Activated effector memory CD4-positive, alpha-beta T cell treated with Interleukin-2 at 50 U/mL for 16 hours (primary cell): ENCODE measurements around the gene PDCD5.
"Not testable (repeated sequence)": the region's sequence is repeated elsewhere in the genome, so short reads cannot be mapped to it uniquely, and the experiment has no call there.

Source experiments
- DNase-seq: peaks from one replicate; pipeline ENCODE4 v3.0.0-alpha.2; 2020

Gene PDCD5, protein sequence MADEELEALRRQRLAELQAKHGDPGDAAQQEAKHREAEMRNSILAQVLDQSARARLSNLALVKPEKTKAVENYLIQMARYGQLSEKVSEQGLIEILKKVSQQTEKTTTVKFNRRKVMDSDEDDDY

DNA sequence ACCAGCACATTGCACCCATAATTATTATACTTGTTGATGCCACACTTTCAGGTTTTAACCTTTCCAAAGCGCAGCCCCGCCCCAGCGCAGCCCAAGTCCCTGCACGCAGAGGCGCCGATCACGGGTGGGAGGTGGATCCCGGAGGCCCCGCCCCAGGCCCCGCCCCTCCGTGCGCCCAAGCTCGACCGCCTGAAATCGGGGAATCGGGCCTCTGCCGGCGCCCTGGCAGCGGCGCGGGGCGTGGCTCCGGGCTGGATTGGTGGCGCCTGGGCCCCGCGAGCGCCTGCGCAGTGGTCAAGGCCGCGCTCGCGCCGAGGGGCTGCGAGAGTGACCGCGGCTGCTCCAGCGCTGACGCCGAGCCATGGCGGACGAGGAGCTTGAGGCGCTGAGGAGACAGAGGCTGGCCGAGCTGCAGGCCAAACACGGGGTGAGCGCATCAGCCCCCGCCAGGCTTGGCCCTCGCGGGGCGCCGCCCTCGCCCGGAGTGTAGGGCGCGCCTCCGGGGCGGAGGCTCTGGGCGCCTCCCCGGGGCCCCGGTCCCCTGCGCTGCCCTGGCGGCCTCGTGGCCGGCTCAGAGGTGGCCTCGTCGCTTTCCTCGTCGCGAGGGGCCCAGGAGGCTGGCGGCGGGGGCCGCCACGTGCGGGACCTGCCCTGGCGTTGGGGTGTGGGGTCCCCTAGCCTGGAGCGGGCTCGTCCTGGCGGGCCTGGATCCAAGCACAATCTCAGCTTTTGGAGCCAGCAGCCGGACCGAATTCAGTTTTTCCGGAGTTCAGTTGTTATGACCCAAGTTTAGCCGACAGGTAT, at the start of gene PDCD5:
PDCD5 (plus strand) TSS at position 290 of the 804 bp plus-strand sequence; CDS start at position 362, 72 bp downstream.
- DNase-seq = peak; percentile 98

DNA sequence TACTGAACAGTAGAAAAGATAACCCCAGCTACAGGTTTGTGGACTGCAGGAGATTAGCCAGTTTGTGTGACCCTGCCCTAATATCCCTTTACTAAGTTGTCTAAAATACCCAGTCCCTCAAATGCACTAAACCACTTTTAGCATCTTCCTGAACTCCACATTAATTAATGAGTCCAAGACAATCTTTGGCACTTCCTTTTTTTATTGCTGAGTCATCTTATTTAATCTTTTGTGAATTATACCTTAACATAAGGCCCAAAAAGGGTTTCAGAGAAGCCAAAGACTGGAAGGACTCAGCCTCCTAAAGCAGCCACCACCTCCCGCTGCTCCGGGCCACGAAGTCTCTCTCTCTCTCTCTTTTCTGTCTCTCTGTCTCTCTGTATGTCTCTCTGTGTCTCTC, 48.8 kb upstream of the PDCD5 start:
- no peak for DNase-seq

DNA sequence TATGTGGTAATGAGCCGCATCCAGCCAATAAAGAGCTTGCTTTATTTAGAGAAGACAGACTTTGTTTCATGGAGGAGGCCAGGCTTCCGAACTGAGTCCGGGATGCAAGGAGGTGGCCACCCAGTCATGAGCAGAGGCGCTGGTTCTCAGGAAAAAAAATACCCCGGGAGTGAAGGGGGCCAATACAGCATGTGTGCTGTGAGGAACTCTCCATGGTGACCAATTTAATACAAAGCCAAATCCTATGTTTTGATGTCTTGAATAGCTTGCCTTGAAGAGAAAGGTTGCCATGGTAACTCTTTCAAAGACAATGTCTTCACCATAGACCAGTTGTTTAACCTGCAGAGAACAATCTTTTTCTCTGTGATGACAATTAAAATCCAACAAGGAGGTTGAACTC, 43.4 kb upstream of the PDCD5 start:
- DNase-seq = no peak

DNA sequence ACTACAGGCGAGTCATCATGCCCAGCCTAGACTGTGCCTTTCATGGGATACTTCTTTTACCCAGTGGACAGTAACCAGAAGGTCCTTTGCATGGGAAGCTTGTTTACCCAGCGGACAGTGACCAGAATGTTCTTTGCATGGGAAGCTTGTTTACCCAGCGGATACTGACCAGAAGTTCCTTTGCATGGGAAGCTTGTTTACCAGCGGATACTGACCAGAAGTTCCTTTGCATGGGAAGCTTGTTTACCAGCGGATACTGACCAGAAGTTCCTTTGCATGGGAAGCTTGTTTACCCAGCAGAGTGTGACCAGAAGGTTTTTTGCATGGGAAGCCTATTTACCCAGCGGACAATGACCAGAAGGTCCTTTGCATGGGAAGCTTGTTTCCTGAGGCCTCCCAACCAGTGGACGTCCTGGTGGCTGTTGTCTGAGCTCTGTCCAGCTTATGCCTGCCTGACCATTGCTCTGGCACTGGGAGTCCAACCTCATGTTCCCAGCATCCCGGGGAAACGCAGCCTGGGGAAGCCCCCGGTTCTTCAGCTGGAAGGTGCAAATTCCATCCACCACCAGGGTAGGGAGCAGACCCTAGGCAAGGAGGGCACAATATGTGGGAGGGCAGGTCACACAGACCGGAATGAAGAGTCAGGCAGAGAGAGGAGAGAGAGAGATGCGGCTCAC, 41.6 kb upstream of the PDCD5 start:
- no peak for DNase-seq

DNA sequence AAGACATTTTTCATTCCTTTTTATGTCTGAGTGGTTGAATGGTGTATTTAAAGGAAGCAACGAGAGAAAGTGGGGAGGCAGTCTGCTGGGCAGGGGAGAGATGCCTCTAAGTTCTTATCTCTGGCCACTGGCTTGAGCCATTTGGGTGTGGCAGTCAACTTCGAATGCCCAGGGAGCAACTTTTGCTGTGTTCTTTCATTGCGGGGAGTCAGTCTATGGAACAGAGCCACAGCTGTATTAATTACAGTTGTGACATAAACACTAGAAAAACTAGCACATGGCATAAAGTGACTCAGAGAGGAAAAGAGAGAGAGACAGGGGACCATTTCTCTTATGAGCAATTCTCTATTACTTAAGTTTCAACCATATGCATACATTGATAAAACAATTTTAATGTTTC, 40.4 kb upstream of the PDCD5 start:
- no peak for DNase-seq

DNA sequence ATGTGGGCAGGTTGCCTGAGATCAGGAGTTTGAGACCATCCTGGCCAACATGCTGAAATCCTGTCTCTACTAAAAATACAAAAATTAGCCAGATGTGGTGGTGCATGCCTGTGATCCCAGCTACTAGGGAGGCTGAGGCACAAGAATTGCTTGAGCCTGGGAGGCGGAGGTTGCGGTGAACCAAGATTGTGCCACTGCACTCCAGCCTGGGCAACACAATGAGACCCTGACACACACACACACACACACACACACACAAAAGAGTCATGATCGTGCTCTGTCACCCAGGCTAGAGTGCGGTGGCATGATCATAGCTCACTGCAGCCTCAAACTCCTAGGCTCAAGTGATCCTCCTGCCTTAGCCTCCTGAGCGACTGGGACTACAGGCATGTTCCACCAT, 39.6 kb upstream of the PDCD5 start:
- DNase-seq = not testable (repeated sequence)

DNA sequence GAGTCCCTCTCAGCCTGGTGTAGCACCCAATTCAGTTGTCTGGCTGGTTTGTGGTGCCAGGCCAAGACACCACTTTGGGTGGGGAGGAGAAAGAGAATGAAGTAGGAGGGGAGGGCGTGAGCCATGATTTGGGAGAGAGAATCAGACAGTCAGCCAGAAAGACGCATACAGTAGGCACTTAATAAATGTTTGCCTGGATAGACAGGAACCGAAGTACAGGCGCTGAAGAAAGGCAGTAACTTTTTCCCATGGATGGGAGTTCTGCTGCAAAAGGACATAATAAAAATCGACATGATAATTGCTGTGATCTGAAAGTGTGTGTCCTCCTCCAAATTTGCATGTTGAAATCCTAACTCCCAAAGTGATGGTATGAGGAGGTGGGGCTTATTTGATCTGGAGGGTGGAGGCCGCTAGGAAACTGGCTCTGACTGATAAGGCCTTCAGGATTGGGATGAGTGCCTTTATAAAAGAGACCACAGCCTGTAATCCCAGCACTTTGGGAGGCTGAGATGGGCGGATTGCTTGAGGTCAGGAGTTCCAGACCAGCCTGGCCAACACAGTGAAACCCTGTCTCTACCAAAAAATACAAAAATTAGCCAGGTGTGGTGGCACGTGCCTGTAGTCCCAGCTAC, 38.4 kb upstream of the PDCD5 start:
- DNase-seq = no peak

DNA sequence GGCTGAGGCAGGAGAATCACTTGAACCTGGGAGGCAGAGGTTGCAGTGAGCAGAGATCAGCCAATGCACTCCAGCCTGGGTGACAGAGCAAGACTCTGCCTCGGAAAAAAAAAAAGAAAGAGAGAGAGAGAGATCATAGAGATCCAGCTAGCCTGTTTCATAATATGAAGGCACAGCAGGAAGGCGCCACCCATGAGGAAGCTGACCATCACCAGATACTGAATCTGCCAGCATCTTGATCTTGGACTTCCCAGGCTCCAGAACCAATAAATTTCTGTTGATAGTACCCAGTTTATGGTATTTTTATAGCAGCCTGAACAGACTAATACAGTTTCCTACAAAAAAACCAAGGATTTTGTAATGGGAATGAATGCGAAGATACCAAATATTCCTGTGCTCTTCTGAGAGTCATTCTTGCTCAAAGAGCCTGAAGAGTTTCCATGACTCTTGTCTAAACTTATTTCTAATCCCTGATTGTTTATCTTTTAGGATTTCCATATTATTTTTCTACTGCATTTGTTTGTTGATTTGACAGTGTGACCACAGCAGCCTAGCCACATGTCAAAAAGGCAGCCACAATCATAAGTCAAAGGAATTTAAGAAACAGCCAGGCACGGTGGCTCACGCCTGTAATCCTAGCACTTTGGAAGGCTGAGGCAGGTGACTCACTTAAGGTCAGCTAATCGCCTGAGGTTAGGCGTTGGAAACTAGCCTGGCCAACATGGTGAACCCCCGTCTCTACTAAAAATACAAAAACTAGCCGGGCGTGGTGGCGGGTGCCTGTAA, 37.7 kb upstream of the PDCD5 start:
- no peak for DNase-seq

DNA sequence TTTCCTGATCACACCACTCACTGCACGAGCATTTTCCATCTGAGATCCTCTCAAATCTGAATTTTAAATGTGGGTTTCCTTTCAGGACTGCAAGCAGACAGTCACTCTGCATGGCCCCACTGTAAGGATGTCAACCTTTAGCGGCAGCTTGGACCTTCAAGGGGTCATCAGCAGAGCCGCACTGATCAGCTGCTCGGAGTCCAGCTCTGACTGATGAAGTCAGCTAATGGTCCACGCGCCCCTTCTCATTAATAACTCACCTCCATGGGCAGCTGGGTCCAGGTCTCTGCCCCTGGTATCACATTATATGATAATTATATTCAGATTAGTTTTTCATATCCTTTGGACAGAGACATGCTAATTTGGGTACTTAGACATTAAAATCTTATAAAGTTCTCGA, 36.1 kb upstream of the PDCD5 start:
- DNase-seq = no peak

DNA sequence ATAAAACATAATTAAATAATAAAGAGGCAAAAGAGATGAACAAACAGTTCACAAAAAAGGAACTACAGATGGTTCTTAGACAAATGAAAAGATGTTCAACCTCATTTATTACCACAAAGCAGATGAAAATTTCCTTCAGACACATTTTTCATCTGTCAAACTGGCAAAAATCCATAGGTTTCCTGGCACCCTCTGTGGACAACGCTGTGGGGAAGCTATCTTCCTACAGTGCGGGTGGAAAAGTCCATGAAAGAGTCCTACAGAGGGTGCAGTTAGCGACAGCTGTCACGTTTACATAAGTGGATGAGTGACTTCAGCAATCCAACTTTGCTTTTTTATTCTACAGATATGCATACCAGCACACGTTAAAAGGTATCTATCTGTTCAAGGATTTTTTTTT, 30.3 kb upstream of the PDCD5 start:
- no peak for DNase-seq

DNA sequence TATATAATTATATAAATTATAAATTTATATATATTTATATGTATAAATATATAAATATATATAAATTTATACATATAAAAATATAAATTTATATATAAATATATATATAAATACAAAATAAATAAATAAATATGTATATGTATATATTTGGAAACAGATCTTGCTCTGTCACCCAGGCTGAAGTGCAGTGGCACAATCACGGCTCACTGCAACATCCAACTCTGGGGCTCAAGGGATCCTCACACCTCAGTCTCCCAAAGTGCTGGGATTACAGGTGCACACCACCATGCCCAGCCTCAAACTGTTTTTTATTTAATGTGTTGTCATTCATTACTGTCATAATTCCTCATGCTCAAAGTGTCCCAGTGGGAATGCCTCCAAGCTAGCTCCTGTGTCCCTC, 25.2 kb upstream of the PDCD5 start:
- DNase-seq = no peak

DNA sequence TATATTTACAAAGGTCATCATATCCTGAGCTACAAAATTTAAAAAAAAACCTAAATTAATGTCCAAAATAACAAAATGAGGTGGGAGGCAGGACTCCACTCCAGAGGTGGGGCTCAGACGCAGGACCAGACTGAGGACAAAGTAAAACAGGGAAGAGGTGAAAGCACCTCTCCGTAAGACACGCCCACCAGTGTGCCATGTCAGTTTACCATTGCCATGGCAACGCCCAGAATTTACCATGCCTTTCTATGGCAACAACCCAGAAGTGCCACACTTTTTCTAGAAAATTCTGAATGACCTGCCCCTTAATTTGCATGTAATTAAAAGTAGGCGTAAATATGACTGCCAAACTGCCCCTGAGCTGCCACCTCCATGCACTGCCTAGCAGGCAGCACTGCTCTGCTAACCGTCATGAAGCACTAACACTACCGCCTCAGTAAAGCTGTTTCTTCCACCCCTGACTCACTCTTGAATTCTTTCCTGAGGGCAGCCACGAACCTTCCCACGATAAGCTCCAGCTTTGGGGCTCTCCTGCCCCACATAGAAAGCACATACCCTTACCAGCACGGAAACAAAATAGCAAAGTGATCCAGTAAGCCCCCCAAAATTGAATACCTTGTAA, 22.3 kb upstream of the PDCD5 start:
- DNase-seq = no peak

DNA sequence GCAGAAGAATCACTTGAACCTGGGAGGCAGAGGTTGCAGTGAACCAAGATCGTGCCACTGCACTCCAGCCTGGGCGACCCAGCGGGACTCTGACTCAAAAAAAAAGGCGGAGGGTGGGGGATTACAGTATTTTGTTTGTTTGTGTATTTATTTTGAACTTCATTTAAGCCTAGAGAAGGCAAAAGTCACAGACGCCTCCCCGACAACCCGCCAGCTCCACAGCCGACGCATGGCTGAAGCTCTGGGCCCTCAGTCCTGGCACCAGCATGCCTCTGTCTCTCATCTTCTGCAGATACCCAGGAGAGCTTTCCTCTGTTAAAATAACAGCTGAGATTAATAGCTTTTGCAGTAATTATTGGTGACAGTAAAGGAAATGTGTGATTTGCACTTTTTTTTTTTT, 17.2 kb upstream of the PDCD5 start:
- no peak for DNase-seq

DNA sequence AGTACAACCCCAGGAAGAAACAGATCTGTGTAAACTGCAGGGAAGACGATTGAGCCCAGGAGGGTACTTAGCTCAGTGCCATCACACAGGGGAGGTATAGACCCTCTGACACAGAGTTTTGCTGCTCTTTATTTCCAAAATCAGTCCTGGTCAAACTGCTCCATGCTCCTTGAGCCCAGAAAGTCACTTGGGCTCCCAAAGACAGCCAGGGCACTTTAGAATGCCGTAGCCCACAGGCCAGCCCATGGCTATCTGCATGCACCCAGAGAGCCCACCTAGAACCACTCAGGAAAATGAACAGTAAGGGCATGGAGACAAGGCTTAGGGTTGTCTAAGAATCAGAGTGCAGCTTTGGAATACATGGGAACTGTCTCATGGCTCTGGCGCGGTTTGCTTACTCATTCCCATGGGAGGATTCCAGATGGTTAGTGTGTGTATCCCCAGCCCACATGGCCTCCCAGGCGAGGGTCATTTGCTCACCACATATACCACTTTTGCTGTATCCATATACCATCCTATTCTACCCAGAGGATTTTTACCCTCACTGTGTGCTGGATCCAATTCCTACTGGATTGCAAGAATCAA, 14.7 kb upstream of the PDCD5 start:
- no peak for DNase-seq

DNA sequence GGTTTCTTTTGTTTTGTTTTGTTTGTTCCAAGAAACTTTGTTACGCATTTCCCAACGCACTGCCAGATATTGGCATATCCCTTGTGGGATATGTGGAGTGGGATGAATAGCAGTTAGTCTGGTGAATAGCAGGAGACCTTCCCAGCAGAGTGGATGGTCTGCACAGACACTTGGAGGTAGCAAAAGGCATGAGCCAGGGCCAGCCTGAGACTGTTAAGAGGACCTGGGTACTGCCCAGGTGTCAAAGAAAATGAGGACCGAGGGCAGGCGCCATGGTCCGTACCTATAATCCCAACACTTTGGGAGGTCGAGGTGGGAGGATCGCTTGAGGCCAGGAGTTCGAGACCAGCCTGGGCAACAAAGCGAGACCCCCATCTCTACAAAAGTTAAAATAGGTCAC, 13.5 kb upstream of the PDCD5 start:
- no peak for DNase-seq

DNA sequence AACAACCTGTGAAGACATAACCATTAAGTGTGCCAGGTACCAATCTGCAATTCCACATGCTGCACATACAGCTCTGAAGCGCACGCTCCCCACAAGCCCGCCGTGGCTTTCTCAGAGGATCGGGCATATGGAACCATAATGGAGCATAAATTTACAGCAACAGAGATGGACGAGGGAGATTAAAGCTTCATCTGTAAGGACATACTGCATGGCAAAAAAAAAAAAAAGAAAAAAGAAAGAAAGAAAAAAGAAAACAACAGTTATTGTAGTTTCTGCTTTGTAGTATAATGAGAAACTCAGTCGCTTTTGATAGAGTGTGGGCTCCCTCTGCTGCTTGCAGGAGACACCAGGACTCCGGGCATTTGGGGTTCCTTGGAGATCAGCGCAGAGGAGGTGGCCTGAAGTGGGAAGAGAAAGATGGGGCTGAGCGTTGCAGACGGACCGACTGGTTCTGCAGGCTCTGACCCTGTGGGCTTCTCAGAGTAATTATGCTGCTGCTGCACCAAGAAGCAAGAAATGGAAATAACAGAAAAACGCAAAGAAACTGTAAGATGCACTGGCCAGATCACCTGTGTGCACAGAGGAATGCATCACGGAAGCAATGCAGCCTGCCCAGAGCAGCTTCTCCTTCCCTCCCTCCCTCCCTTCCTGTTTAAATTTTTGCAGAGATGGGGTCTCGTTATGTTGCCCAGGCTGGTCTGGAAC, 10.8 kb upstream of the PDCD5 start:
- DNase-seq = no peak

DNA sequence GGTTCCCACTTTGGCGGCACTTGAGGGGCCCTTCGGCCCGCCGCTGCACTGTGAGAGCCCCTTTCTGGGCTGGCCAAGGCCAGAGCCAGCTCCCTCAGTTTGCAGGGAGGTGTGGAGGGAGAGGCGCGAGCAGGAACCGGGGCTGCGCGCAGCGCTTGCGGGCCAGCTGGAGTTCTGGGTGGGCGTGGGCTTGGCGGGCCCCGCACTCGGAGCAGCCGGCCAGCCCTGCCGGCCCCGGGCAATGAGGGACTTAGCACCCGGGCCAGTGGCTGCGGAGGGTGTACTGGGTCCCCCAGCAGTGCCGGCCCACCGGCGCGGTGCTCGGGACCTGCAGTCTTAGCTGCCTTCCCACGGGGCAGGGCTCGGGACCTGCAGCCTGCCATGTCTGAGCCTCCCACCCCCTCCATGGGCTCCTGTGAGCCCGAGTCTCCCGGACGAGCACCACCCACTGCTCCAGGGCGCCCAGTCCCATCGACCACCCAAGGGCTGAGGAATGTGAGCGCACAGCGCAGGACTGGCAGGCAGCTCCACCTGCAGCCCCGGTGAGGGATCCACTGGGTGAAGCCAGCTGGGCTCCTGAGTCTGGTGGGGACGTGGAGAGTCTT, 9.4 kb upstream of the PDCD5 start:
- DNase-seq = not testable (repeated sequence)

DNA sequence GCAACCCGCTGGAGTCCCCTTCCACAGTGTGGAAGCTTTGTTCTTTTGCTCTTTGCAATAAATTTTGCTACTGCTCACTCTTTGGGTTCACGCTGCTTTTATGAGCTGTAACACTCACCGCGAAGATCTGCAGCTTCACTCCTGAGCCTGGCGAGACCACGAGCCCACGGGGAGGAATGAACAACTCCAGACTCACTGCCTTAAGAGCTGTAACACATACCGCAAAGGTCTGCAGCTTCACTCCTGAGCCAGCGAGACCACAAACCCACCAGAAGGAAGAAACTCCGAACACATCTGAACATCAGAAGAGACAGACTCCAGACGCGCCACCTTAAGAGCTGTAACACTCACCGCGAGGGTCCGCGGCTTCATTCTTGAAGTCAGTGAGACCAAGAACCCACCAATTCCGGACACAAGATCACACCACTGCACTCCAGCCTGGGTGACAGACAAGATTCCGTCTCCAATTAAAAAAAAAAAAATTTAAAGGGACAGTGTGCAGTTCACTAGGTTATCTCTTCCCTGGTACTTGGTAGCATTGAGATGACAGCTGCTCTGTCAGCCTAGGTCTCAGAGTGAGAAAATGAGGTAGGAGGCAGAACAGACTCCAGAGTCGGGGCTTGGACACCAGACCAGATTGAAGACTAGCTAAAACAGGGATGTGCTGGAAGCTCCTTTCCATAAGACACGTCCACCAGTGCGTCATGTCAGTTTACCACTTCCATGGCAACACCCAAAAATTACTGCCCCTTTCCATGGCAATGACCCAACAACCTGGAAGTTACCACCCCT, 8.1 kb upstream of the PDCD5 start:
- DNase-seq = not testable (repeated sequence)

DNA sequence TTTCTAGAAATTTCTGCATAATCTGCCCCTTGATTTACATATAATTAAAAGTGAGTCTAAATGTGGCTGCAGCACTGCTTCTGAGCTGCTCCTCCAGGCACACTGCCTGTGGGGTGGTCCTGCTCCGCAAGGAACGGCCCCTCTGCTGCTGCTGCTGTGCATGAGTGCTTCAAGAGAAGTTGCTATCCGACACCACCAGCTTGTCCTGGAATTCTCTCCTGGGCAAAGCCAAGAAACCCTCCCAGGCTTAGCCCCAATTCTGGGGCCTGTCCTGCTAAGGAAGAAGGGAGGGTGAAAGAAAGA, 7.5 kb upstream of the PDCD5 start:
- DNase-seq = no peak

DNA sequence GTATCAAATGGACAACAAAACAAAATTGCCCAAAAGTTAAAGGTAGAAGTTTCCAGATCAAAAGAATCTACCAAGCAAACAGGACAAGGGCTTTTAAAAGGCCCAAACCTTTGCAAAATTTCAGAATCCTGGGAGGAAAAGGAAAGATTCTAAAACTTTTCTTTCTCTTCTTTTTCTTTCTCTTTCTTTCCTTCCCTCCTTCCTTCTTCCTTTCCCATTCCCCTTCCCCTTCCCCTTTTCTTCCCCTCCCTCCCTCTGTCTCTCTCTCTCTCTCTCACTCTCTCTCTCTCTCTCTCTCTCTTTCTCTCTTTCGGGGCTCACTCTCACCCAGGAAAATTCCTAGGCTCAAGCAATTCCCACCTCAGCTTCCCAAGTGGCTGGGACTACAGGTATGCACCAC, 4.2 kb upstream of the PDCD5 start:
- DNase-seq = no peak
